Fibroblast of mammary gland (primary cell): ENCODE data around the gene B4GALNT1.

Source experiments
- DNase-seq: peaks from one replicate; pipeline ENCODE4 v3.0.0-alpha.2; 2010; ENCODE audit warnings: low read depth
- H3K4me3 ChIP-seq: 2 replicates; pipeline ENCODE4 v1.5.1; 2011; ENCODE audit warnings: low read depth, mild to moderate bottlenecking, low read length, moderate library complexity; ENCODE audit not compliant: control insufficient read depth
- CTCF ChIP-seq: conservative IDR thresholded peaks from 2 replicates; pipeline ENCODE4 v1.5.1; 2011; ENCODE audit warnings: low read depth, low read length, inconsistent platforms; ENCODE audit not compliant: control insufficient read depth, insufficient read depth

Gene B4GALNT1

DNA sequence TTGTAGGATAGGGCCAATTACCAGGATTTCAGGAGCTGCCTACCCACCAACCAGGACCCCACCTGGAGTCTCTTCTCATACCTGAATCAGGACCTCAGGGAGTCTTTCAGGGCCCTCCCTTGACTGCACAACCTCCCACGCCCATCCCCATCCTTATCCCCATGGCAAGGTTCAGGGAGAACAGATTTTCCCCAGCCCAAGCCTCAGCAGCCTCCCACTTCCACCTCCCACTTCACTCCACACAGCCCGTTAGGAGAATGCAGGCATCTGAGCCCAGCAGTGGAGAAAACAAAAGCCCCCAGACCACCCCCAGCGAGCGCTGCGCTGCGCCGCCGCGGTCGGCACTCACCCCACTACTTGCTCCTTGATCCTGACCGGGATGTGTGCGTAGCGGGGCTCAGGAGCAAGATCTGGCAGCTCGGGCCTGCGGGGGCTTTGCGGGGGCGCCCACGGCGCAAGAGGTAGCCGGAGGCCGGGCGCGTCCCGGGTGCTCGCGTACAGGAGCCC is 1.4 kb downstream of the B4GALNT1 start:
- no peak for DNase-seq
- TF ChIP-seq CTCF, result no peak
- no peak overlapping the region for H3K4me3 ChIP-seq

DNA sequence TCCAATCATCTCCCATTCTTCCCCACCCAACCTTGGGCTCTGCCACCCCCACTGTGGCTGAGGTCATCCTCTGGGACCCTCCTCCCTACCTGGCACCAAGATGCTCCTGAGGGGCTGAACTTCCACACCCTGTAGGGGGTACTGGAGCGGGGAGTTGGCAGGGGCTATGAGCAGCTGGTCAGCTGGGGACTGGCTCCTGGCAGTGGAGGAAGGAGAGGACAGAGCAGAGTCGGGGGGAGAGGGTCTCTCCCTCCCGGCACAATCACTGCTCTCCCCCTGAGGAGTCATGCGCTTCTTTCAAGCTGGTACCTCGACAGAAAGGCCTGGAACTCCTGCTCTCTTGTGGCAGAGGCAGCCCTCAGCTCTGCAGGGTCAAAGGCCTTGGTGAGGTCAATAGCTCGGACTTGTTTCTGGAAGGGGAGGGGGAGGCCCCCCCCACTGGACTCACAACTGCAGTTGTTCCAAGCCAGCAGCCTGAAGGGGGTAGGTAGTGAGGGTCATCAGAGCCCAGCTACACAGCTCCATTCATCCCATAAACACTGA is 2.0 kb downstream of the B4GALNT1 start:
- DNase-seq, result no peak
- TF ChIP-seq CTCF, result no peak
- no peak overlapping the region for H3K4me3 ChIP-seq

- no peak for TF ChIP-seq CTCF
- DNase-seq, result no peak
- H3K4me3 ChIP-seq, result no peak overlapping the region
Measured at GRCh38 chr12:57629897-57630471, 3.0 kb downstream of the B4GALNT1 start.

DNA sequence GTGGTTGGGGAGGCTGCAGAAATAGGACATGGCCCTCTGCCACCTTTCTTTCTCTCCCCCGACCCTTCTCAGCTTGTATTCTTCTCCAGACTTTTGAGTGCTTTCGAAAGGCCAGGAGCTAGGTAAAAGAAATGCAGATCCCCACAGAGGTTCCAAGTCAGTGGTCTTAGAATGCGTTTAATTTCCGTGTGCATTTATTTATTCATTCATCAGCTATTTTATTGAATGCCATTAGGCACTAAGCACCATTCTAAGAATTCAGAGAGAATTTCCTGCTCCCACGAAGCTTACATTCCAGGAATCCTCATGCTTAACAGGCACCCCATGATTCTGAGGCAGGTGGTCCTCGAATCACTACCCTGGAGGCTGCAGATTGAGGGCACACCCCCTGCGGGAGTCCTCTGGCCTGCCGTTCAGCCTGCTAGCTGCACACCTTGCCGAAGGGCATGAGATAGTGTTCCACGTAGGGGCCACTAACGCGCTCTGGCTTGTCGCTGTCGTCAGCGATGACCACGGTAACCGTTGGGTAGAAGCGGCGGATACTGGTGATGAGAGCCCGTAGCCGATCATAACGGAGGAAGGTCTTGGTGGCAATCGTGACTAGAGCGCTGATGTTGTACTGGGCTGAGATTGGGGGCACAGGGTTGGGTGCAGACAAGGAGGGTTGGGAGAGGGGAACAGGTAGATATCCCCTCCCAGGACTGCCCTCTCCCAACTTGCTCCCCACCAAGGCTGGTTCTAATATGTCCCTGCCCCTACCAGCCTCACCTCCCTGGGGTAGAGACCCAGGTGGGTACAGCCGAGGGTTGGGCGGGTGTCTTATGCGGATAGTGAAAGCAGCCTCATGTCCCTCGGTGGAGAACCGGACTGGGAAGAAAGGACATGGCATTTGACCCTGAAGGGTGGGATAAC is 4.5 kb downstream of the B4GALNT1 start:
- H3K4me3 ChIP-seq, result no peak overlapping the region
- DNase-seq, result no peak
- no peak for TF ChIP-seq CTCF

GRCh38 chr12:57627501-57628279 is 5.3 kb downstream of the B4GALNT1 start:
- no peak for TF ChIP-seq CTCF
- no peak overlapping the region for H3K4me3 ChIP-seq
- DNase-seq, result no peak

DNA sequence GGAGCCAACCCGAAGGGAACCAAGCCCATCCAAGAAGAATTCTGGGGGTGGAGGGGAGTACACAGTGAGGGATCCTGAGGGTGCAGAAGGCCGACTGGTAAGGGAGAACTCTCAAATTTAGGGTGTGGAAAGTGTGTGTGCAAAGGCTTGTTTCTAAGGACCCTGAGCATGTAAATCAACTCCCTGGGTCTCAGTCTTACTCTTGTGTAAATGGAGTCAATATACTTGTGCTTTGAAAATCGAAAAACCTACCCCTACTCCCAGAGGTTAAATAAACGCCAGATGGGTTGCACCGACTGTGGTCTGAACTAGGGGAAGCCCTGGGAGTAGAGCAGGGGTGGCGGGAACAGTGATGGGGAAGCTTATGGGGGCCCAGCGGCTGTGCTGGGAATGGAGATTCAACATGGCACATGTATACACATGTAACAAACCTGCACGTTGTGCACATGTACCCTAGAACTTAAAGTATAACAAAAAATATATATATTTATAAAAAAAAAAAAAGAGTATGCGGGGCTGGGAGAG is 6.0 kb downstream of the B4GALNT1 start:
- no peak for TF ChIP-seq CTCF
- no peak for DNase-seq

More for the DNA sequence above, 6.0 kb downstream of the B4GALNT1 start:
- H3K4me3 ChIP-seq, result no peak overlapping the region
